ENCODE results near the gene TIAM2. TPM values are rescaled to one million over a fixed set of nuclear protein-coding genes. Genes with fewer than 3 reads are reported as not detected.

The TIAM2 gene
- total RNA-seq, 1 experiment from 2014 or later = 12.9 TPM

DNA sequence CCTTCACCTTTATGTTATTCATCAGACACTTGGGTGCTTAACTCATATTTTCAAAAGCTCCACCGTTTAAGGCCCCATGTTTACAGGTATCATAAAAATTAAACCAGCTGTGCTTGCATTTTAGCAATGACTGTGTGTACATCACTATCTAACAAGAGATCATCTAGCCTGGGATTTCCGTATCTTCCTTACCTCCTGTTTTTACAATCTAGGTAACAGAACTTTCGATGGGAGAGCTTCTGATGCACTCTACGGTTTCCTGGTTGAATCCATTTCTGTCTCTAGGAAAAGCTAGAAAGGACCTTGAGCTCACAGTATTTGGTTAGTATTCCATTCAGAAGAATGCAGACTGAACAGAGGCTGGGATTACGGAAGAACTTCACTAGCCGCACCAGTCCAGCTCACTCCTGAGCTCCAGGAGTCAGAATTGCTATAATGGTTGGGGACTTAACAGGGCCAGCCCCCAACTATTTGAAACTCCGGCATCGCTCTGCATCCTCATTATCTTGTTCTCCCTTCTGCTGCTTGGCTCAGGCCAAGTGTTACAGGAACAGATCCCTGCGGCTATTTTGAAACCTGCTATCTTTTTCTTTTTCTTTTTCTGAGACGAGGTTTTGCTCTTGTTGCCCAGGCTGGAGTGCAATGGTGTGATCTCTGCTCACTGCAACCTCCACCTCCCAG lies 255.7 kb downstream of the TIAM2 start:
- intact Hi-C loops (cut with micrococcal nuclease; ENCODE audit: unreplicated experiment) = no loop called here
- BruUV-seq (replicated peaks) = no TSS peak
- no peak for TF ChIP-seq CTCF (IDR thresholded peaks at IDR 0.05; ENCODE audit: unreplicated experiment)
- Mint-ChIP-seq H3K4me1 (ENCODE audit: low read depth, unreplicated experiment) (no peaks in the 10 kb centered on the region), H3K27ac (ENCODE audit: unreplicated experiment) (no peak overlapping the region), H3K36me3 (ENCODE audit: insufficient read depth, unreplicated experiment) (peaks cover 18% of the 10 kb centered on the region), H3K4me3 (ENCODE audit: low read depth, unreplicated experiment) (no peak overlapping the region), H3K27me3 (ENCODE audit: unreplicated experiment) (no peaks in the 10 kb centered on the region), H3K9me3 (ENCODE audit: low read depth, unreplicated experiment) (no peaks in the 10 kb centered on the region)
- no peak for DNase-seq
- CTCF ChIA-PET = interaction anchor here (0.6 to 1.0 kb wide), 2 partner anchors 53 to 73 kb away, joined by 3 to 4 read pairs; no protein-coding TSS in a partner anchor

GRCh38 chr6:155252581-155252980 lies 257.5 kb downstream of the TIAM2 start:
- no peak overlapping the region for H3K27ac Mint-ChIP-seq (ENCODE audit: unreplicated experiment)
- no peak for TF ChIP-seq CTCF (IDR thresholded peaks at IDR 0.05; ENCODE audit: unreplicated experiment)
- no peaks in the 10 kb centered on the region for H3K4me1 Mint-ChIP-seq (ENCODE audit: low read depth, unreplicated experiment)
- DNase-seq = no peak
- no peak overlapping the region for H3K4me3 Mint-ChIP-seq (ENCODE audit: low read depth, unreplicated experiment)
- CTCF ChIA-PET = no interaction called here
- no peaks in the 10 kb centered on the region for H3K27me3 Mint-ChIP-seq (ENCODE audit: unreplicated experiment)
- BruUV-seq (replicated peaks) = no TSS peak
- peaks cover 26% of the 10 kb centered on the region for H3K36me3 Mint-ChIP-seq (ENCODE audit: insufficient read depth, unreplicated experiment)
- intact Hi-C loops (cut with micrococcal nuclease; ENCODE audit: unreplicated experiment) = no loop called here
- no peaks in the 10 kb centered on the region for H3K9me3 Mint-ChIP-seq (ENCODE audit: low read depth, unreplicated experiment)

DNA sequence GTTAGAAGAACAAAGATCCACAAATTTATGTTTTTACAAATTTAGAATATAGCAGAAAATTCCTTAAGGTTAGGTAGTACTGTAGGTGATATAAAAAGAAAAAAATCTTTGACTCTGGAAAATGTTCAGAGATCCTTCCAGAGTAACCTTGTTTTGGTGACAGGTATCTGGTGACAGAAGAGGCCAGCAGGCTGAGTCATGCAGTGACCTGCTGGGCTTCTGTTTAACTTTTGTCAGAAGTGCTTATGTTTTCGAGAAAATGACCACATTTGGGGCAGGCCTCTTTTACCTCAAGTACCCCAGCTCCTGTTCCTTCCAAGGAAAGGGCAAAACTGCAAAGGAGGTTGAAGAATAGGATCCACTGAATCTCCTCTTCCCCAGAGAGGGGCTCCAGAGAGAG lies 258.2 kb downstream of the TIAM2 start:
- DNase-seq = no peak
- no peaks in the 10 kb centered on the region for H3K9me3 Mint-ChIP-seq (ENCODE audit: low read depth, unreplicated experiment)
- H3K4me1 Mint-ChIP-seq (ENCODE audit: low read depth, unreplicated experiment) = no peaks in the 10 kb centered on the region
- H3K36me3 Mint-ChIP-seq (ENCODE audit: insufficient read depth, unreplicated experiment) = peaks cover 28% of the 10 kb centered on the region
- CTCF ChIA-PET = no interaction called here
- intact Hi-C loops (cut with micrococcal nuclease; ENCODE audit: unreplicated experiment) = no loop called here
- H3K4me3 Mint-ChIP-seq (ENCODE audit: low read depth, unreplicated experiment) = no peak overlapping the region
- TF ChIP-seq CTCF (IDR thresholded peaks at IDR 0.05; ENCODE audit: unreplicated experiment) = no peak
- no peaks in the 10 kb centered on the region for H3K27me3 Mint-ChIP-seq (ENCODE audit: unreplicated experiment)
- H3K27ac Mint-ChIP-seq (ENCODE audit: unreplicated experiment) = no peak overlapping the region
- BruUV-seq (replicated peaks) = no TSS peak

DNA sequence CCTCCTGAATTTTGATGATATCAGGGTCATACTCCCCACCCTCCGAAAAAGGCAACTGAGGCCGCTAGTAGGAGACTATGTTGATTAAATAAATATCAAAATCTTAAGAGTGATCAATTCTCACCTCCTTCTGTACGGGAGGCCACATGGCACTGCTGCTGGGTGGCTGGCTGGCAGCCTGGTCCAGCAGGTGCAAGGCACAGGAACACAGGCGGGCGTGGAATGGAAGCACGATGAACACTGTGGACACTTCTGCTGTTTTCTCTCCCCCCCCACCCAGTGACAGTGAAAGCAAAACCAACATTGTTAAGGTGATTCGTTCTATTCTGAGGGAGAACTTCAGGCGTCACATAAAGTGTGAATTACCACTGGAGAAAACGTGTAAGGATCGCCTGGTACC lies 259.0 kb downstream of the TIAM2 start:
- no peak for DNase-seq
- Mint-ChIP-seq H3K27me3 (ENCODE audit: unreplicated experiment) (no peaks in the 10 kb centered on the region), H3K36me3 (ENCODE audit: insufficient read depth, unreplicated experiment) (peaks cover 24% of the 10 kb centered on the region)

More for the DNA sequence above, 259.0 kb downstream of the TIAM2 start:
- Mint-ChIP-seq H3K27ac (ENCODE audit: unreplicated experiment) (no peak overlapping the region), H3K9me3 (ENCODE audit: low read depth, unreplicated experiment) (no peaks in the 10 kb centered on the region), H3K4me1 (ENCODE audit: low read depth, unreplicated experiment) (no peaks in the 10 kb centered on the region), H3K4me3 (ENCODE audit: low read depth, unreplicated experiment) (no peak overlapping the region)
- intact Hi-C loops (cut with micrococcal nuclease; ENCODE audit: unreplicated experiment) = no loop called here
- BruUV-seq (replicated peaks) = no TSS peak
- CTCF ChIA-PET = no interaction called here
- no peak for TF ChIP-seq CTCF (IDR thresholded peaks at IDR 0.05; ENCODE audit: unreplicated experiment)

Measured in Calu3 (cell line).